ENCODE results near the gene KRT14. TPM values are rescaled to one million over a fixed set of nuclear protein-coding genes. Genes with fewer than 3 reads are reported as not detected.
"Not testable (repeated sequence)": the region's sequence is repeated elsewhere in the genome, so short reads cannot be mapped to it uniquely, and the experiment has no call there.

Gene KRT14
- total RNA-seq, 4 donors from 2014 or later = 2.9 TPM; not detected in 3

DNA sequence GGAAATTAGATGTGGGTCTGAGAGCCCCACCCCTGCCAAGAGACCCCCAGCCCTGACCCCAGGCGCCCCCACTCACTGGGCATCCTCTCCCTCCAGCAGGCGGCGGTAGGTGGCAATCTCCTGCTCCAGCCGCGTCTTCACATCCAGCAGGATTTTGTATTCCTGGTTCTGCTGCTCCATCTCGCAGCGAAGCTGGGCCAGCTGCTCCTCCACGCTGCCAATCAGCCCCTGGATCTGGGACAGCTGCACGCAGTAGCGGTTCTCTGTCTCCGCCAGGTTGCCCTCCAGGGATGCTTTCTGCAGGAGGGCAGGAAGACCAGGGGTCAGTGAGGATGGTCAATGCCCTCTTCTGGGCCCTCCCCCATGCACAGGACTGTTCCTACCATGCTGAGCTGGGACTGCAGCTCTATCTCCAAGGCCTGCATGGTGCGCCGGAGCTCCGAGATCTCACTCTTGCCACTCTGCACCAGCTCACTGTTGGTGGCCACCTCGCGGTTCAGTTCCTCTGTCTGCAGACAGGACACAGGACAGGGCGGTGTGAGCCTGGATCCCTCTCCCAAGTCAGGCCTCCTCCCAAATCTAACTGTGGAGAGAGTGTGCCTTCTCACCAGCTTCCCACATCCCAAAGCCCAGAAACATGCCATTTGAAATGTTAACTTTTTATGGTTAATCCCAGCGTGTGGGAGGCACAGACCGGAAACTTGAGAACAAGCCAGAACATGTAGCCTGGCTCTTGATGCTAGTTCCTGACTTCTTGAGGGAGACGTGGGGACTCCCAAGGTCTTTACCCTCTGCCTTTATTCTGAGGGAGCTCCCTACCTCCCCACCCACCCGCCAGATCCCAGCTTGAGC, 34.1 kb upstream of the KRT14 start:
- WGBS = 76% methylated on average over 18 of the region's 21 CpGs
- H3K27me3 ChIP-seq = peaks cover 0 to 65% (median 0%) of the 10 kb centered on the region in 4 donors
- intact Hi-C loops (cut with DNase I) = no loop called here
- H3K27ac ChIP-seq (replicated peaks in 1 of 4) = no peak overlapping the region
- H3K4me3 ChIP-seq = no peak overlapping the region
- no peaks in the 10 kb centered on the region for H3K4me1 ChIP-seq
- H3K9me3 ChIP-seq = no peaks in the 10 kb centered on the region
- DNase-seq (ENCODE audit: extremely low spot score) = no peak
- TF ChIP-seq, protein P1, sequence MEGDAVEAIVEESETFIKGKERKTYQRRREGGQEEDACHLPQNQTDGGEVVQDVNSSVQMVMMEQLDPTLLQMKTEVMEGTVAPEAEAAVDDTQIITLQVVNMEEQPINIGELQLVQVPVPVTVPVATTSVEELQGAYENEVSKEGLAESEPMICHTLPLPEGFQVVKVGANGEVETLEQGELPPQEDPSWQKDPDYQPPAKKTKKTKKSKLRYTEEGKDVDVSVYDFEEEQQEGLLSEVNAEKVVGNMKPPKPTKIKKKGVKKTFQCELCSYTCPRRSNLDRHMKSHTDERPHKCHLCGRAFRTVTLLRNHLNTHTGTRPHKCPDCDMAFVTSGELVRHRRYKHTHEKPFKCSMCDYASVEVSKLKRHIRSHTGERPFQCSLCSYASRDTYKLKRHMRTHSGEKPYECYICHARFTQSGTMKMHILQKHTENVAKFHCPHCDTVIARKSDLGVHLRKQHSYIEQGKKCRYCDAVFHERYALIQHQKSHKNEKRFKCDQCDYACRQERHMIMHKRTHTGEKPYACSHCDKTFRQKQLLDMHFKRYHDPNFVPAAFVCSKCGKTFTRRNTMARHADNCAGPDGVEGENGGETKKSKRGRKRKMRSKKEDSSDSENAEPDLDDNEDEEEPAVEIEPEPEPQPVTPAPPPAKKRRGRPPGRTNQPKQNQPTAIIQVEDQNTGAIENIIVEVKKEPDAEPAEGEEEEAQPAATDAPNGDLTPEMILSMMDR (IDR thresholded peaks at IDR 0.05) = no peak
- no peak for TF ChIP-seq EP300 (IDR thresholded peaks at IDR 0.05)
- TF ChIP-seq POLR2A (IDR thresholded peaks at IDR 0.05; ENCODE audit: low read depth) = no peak
- no peak for TF ChIP-seq POLR2AphosphoS5 (IDR thresholded peaks at IDR 0.05)
- no peaks in the 10 kb centered on the region for H3K36me3 ChIP-seq

DNA sequence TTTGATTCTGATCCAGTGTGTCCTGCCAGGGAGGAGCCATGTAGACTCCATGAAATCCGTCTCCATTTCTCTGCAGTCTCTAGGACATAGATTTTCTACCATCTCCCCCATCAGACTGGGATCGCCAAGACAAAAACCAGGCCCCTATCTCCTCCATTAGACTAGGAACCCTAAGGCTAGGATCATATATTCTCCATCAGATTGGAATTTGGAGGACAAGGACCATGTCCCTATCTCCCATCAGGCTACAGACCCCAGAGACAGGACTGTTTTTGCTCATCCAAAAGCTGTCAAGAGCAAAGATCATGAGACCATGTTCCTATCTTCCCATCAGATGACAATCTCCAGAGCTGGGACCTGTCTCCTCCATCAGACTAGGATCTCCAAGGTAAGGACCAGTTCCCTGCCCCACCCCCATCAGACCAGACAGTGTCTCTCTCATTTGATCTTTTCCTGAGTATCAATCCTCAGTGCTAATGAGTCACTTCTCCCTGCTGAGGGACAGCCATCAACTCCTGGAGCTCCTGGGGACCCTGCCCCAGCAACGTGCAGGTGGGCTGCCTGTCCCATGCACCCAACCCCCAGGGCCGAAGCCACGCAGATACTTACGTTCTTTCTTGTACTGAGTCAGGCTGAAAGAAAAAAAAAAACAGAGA, 33.4 kb upstream of the KRT14 start:
- WGBS = 82% methylated on average over 6 of the region's 6 CpGs
- H3K4me3 ChIP-seq; H3K36me3 ChIP-seq; intact Hi-C loops (cut with DNase I); H3K4me1 ChIP-seq; DNase-seq (ENCODE audit: extremely low spot score); H3K9me3 ChIP-seq; H3K27ac ChIP-seq (replicated peaks in 1 of 4): not testable (repeated sequence)
- peaks cover 0 to 65% (median 0%) of the 10 kb centered on the region in 4 donors for H3K27me3 ChIP-seq

DNA sequence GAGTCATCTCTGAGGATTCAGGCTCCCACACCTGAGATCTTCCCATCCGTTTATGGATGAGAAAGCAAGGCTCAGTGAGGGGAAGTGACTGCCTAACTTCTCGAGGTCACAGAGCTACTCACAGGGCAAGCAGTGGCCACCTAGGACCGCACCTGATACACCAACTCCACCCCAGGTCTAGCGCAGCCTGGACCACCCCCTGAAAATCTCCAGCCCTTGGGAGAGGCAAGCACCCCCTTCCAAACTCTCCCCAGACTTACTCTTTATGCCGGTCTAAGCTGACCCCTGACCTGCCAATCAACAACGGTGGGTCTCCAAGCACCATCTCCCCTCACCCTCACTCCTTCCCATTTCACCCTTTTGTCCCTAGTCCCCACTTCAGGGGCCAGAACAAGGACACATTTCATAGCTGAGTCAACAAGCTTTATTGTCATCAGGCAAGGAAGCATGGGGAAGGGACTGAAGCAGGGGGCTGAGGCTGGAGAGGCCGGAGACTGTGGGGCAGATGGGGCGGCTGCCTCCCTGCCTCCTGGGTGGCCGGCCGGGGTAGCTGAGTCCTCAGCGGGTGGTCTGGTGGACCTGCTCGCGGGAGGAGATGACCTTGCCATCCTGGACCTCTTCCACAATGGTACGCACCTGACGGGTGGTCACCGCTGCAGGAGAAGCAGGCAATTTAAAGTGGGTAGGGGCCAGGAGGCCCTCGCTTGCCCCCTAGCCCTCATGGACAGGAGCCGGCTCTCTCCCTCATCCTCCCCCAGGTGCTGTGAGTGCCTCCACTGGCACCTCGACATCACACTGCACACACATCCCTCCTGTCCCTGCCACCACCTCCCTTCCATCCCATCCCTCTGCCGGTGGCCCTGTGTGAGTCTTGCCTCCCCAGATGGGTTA, 32.6 kb upstream of the KRT14 start:
- intact Hi-C loops (cut with DNase I) = no loop called here
- Histone ChIP-seq H3K4me1 (no peaks in the 10 kb centered on the region), H3K36me3 (no peaks in the 10 kb centered on the region), H3K4me3 (no peak overlapping the region), H3K27me3 (peaks cover 0 to 64% (median 0%) of the 10 kb centered on the region in 4 donors), H3K27ac (replicated peaks in 1 of 4) (no peak overlapping the region), H3K9me3 (no peaks in the 10 kb centered on the region)
- WGBS = 89% methylated on average over 18 of the region's 20 CpGs
- TF ChIP-seq POLR2A (IDR thresholded peaks at IDR 0.05; ENCODE audit: low read depth) (no peak), POLR2AphosphoS5 (IDR thresholded peaks at IDR 0.05) (no peak), EP300 (IDR thresholded peaks at IDR 0.05) (no peak)
- TF ChIP-seq, protein P1 (IDR thresholded peaks at IDR 0.05) = no peak
- no peak for DNase-seq (ENCODE audit: extremely low spot score)

DNA sequence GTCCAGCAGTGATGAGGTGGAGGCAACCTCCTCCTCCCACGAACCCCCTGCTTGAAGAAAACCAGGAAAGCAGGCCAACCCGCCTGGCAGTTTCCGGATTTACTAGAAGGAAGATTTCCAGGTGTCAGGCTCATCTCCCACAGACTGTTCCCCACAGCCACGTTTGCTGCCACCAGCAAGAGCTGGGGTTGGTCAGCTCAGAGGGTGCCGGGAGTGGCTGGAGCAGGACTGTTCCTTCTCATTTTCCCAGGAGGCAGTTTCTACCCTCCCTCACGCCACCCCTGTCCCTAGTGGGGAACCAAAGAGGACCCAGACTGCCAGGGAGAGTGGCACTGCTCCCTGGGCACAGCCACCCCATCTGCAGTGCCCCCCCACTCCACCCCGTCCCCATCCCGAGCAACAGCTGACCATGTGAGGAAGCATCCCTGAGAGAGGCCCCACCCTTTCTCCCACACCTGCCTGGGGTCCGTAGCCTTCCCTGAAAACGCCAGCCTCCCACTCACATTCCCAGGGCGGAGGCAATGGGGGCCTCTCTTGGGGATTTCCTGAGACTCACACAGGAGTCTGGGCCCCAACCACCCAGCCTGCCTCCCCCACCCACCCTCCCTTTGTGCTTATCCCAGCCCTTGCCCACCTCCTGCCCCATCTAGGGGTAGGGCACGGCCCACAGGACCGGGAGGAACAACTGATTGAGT, 31.8 kb upstream of the KRT14 start:
- Histone ChIP-seq H3K4me3 (no peak overlapping the region), H3K9me3 (no peaks in the 10 kb centered on the region), H3K27me3 (peaks cover 0 to 66% (median 0%) of the 10 kb centered on the region in 4 donors), H3K27ac (replicated peaks in 1 of 4) (no peak overlapping the region), H3K4me1 (no peaks in the 10 kb centered on the region), H3K36me3 (no peaks in the 10 kb centered on the region)
- WGBS = 60% methylated on average over 13 of the region's 13 CpGs
- intact Hi-C loops (cut with DNase I) = no loop called here
- TF ChIP-seq POLR2AphosphoS5 (IDR thresholded peaks at IDR 0.05) (no peak), EP300 (IDR thresholded peaks at IDR 0.05) (no peak), POLR2A (IDR thresholded peaks at IDR 0.05; ENCODE audit: low read depth) (no peak)
- TF ChIP-seq, protein P1 (IDR thresholded peaks at IDR 0.05) = no peak
- DNase-seq (ENCODE audit: extremely low spot score) = no peak
